Large intestine (tissue), 3 donors: ENCODE data around the gene ZNF573. TPM values are rescaled to one million over a fixed set of nuclear protein-coding genes. Genes with fewer than 3 reads are reported as not detected.
"Not testable (repeated sequence)": the region's sequence is repeated elsewhere in the genome, so short reads cannot be mapped to it uniquely, and the experiment has no call there.

Experiments
- DNase-seq, 2 donors: peaks; one replicate each; pipeline versions ENCODE4 v3.0.0 to v3.0.0-alpha.2; 2013
- H3K27ac ChIP-seq: one replicate; pipeline ENCODE4 v1.5.1; 2013; ENCODE audit warnings: low read length
- H3K27me3 ChIP-seq: 2 replicates; pipeline ENCODE4 v1.6.1; 2013; ENCODE audit warnings: low read length; ENCODE audit not compliant: control insufficient read depth, insufficient read depth
- H3K36me3 ChIP-seq: 2 replicates; pipeline ENCODE4 v1.6.1; 2013; ENCODE audit warnings: low read length; ENCODE audit not compliant: control insufficient read depth, insufficient read depth
- H3K4me1 ChIP-seq: one replicate; pipeline ENCODE4 v1.6.1; 2013; ENCODE audit warnings: low read length; ENCODE audit not compliant: control insufficient read depth, insufficient read depth
- H3K4me3 ChIP-seq: one replicate; pipeline ENCODE4 v1.5.1; 2013; ENCODE audit warnings: low read length
- H3K9me3 ChIP-seq: one replicate; pipeline ENCODE4 v1.6.1; 2013; ENCODE audit warnings: mild to moderate bottlenecking, low read depth, low read length, moderate library complexity; ENCODE audit not compliant: control insufficient read depth
- WGBS: methylation state at CpG from one replicate; pipeline ENCODE4 v1.1.5; 2013; ENCODE audit warnings: low lambda C conversion rate; ENCODE audit not compliant: insufficient coverage; 5-methylcytosine and 5-hydroxymethylcytosine counted together
- polyA plus RNA-seq: library from polyadenylated mRNA; unstranded; fragments of 120-200 nt; gene quantifications from one replicate; pipeline ENCODE4 v1.2.1, GENCODE V29; 2013

ZNF573 gene
- polyA plus RNA-seq, 1 donor = 10.6 TPM

DNA sequence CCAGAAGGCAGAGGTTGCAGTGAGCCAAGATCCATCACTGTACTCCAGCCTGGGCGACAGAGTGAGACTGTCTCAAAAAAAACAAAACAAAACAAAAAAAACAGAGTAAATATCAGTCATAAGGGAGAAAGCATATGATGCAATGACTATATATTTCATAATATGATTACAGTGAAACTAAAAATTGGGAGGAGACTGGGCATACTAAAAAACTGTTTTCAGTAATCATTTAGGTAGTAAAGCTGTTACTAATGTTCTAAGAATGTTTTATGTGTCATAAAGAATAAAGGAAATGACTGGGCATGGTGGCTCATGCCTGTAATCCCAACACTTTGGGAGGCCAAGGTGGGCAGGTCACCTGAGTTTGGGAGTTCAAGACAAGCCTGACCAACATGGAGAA, 15.9 kb downstream of the ZNF573 start:
- H3K4me1 ChIP-seq = no peaks in the 10 kb centered on the region
- DNase-seq = no peak
- WGBS = no CpG with 5 or more reads among the region's 1 CpG
- H3K27me3 ChIP-seq = no peaks in the 10 kb centered on the region
- no peak overlapping the region for H3K4me3 ChIP-seq
- H3K36me3 ChIP-seq = peaks cover 16% of the 10 kb centered on the region
- no peak overlapping the region for H3K27ac ChIP-seq
- no peaks in the 10 kb centered on the region for H3K9me3 ChIP-seq

DNA sequence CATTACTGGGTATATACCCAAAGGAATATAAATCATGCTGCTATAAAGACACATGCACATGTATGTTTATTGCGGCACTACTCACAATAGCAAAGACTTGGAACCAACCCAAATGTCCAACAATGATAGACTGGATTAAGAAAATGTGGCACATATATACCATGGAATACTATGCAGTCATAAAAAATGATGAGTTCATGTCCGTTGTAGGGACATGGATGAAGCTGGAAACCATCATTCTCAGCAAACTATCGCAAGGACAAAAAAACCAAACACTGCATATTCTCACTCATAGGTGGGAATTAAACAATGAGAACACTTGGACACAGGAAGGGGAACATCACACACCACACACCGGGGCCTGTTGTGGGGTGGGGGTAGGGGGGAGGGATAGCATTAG, 21.7 kb downstream of the ZNF573 start:
- not testable (repeated sequence) for H3K9me3 ChIP-seq, H3K27me3 ChIP-seq, DNase-seq, H3K27ac ChIP-seq, H3K36me3 ChIP-seq, H3K4me3 ChIP-seq, H3K4me1 ChIP-seq
- no CpG with 5 or more reads among the region's 4 CpGs for WGBS

DNA sequence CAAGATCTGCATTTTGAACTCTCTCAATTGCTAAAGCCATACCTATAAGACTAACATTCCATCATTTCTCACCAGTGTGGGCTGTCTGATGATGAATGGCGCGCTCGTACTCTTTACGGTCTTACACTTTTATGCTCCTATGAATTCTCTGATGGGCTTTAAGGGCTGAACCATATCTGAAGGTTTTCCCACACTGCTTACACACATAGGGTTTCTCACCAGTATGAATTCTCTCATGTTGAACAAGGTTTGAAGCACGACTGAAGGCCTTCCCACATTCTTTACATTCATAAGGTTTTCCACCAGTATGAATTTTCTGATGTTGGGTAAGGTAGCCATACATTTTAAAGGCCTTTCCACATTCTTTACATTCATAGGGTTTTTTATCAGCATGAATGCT, 41.0 kb downstream of the ZNF573 start:
- Histone ChIP-seq H3K27ac (no peak overlapping the region), H3K36me3 (peaks cover 16% of the 10 kb centered on the region), H3K27me3 (no peaks in the 10 kb centered on the region), H3K9me3 (peaks cover 3% of the 10 kb centered on the region), H3K4me3 (no peak overlapping the region), H3K4me1 (no peaks in the 10 kb centered on the region)
- no peak for DNase-seq
- 76% methylated on average over 4 of the region's 5 CpGs for WGBS

DNA sequence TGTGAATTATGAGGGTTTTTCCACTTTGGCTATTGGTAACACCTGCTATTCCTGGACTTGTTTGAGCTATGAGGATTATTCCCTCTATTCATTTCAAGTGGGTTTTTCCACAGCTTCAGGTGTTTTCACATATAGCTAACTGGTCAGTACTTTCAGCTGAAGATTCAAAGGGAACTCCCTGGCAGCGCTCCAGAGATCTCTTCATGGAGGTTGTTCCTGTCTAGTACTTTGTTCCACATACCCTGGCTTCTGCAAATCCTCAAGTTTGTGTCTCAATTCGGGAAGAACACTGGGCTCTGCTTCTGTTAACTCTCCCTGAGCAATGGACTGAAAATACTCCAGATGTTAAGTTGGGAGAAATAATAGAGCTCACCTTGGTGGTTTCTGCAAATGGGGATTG, 54.2 kb downstream of the ZNF573 start:
- no peaks in the 10 kb centered on the region for H3K36me3 ChIP-seq
- H3K9me3 ChIP-seq = no peaks in the 10 kb centered on the region
- H3K27ac ChIP-seq = no peak overlapping the region
- no peak overlapping the region for H3K4me3 ChIP-seq
- WGBS = no CpG with 5 or more reads among the region's 2 CpGs
- no peaks in the 10 kb centered on the region for H3K27me3 ChIP-seq
- DNase-seq = no peak
- H3K4me1 ChIP-seq = no peaks in the 10 kb centered on the region

DNA sequence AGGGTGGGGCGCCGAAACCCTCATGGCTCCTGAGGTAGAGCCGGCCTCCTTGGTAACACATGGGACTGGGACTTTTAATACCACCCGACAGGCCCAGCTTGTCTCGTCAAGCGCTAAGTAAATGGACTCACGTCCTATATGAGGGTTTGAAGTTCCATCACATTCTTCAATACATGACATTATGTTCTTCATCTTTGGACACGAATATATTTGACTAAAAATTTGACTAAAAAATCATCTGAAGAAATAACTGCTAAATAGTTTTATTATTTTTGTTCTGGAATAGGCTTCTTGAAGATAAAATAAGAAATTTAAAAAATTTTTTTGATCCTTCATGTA, 59.5 kb downstream of the ZNF573 start:
- 63% methylated on average over 1 of the region's 8 CpGs for WGBS
- H3K4me1 ChIP-seq = no peaks in the 10 kb centered on the region
- H3K36me3 ChIP-seq = peaks cover 3% of the 10 kb centered on the region
- peak overlapping the region; percentile 93 for H3K4me3 ChIP-seq
- no peaks in the 10 kb centered on the region for H3K9me3 ChIP-seq
- peak overlapping the region; percentile 94 for H3K27ac ChIP-seq
- no peak for DNase-seq
- no peaks in the 10 kb centered on the region for H3K27me3 ChIP-seq

DNA sequence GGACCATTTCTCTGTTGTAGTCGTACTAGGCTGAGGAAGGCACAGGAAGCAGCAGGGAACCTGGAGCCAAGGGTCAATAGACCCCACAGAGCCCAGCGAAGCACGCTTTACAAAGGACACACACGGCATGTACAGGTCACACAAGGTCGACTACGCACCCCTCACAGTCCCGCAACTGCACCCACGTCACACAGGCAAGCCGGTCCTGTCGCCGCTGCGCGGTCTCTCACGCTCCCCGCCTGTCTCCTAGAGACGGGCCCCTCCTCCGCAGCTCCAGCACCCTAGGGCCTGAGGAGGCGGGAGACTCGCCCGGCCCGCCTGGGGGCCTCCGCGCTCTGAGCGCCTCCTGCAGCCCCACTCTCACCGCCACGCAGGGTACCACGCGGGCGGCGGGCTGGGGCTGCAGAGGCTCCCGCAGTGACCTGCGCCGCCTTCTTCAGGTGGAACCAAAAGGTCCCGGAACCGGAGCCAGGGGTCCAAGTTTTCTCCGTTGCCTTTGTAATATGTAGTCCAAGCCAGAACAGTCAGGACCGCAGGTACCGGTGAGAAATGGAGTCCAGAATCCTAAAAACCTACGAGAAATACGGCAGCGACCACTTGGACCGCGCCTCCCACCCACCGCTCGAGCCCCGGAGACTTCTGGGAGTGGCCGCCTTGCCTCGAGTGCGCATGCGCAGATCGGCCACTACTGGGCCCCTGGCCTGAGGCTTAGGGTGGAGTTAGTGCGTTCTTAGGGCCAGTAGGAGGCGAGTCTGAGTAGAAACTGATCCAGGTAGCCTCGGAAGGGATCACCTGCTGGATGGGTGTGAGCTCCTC, 60.1 kb downstream of the ZNF573 start, which contains the start of gene ZNF607:
Gene ZNF607 (minus strand): TSS at position 651 of the 816 bp plus-strand sequence. CDS start 8,143 bp downstream, outside the sequence.
- H3K27ac ChIP-seq = peak within 1 kb of the TSS; percentile 94
- peak within 1 kb of the TSS; percentile 93 for H3K4me3 ChIP-seq
- H3K27me3 ChIP-seq = no peaks in the 10 kb centered on the region
- no peaks in the 10 kb centered on the region for H3K4me1 ChIP-seq
- no peaks in the 10 kb centered on the region for H3K9me3 ChIP-seq
- peaks cover 5% of the 10 kb centered on the region for H3K36me3 ChIP-seq
- peak; percentile 96 to 97 for DNase-seq
- WGBS = no CpG with 5 or more reads among the region's 54 CpGs

DNA sequence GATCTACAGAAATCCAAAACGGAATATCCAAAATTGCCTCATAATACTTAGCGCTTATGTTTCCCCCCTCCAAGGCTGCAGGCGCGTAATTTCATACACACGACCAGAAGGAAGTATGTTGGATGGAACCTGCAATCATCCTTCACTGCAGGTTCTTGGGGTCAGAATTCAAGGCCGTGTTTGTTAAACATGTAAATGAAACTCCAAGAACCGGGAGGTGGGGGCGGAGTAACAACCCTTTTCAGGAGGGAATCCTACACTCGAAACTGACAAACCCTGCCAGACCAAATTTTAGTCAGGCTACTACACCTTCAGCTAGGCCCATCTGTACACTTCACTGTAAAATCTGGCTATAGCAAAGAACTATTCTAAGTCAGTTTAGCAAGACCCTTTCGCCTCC, 61.1 kb downstream of the ZNF573 start:
- WGBS = 0% methylated on average over 2 of the region's 10 CpGs
- no peaks in the 10 kb centered on the region for H3K4me1 ChIP-seq
- H3K27ac ChIP-seq = peak overlapping the region; percentile 94
- no peaks in the 10 kb centered on the region for H3K9me3 ChIP-seq
- H3K4me3 ChIP-seq = peak overlapping the region; percentile 93
- H3K27me3 ChIP-seq = no peaks in the 10 kb centered on the region
- DNase-seq = peak in 1 of 2 donors; percentile 58
- H3K36me3 ChIP-seq = peaks cover 5% of the 10 kb centered on the region

DNA sequence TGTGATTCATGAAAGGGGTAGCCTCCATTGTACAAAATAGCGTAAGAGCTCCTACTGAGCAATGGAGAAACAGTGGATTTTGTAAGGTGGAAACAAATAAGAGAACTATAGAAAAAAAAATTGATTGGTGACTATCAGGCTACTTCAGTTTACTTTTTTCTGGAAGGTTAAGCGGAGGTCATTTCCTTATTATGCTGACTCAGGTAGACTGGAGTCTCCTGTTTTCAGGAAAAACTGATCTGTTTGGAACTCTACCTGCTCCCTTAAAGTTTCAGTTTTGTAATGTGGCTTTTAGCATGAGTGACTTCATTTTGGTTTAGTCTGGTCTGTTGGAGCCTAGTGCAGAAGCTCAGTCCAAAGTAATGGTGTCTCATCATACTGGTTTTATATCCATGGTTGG, 63.2 kb downstream of the ZNF573 start:
- Histone ChIP-seq H3K4me1 (no peaks in the 10 kb centered on the region), H3K36me3 (peaks cover 5% of the 10 kb centered on the region), H3K9me3 (no peaks in the 10 kb centered on the region), H3K27me3 (no peaks in the 10 kb centered on the region), H3K27ac (no peak overlapping the region), H3K4me3 (no peak overlapping the region)
- DNase-seq = no peak
- no CpG with 5 or more reads among the region's 2 CpGs for WGBS

DNA sequence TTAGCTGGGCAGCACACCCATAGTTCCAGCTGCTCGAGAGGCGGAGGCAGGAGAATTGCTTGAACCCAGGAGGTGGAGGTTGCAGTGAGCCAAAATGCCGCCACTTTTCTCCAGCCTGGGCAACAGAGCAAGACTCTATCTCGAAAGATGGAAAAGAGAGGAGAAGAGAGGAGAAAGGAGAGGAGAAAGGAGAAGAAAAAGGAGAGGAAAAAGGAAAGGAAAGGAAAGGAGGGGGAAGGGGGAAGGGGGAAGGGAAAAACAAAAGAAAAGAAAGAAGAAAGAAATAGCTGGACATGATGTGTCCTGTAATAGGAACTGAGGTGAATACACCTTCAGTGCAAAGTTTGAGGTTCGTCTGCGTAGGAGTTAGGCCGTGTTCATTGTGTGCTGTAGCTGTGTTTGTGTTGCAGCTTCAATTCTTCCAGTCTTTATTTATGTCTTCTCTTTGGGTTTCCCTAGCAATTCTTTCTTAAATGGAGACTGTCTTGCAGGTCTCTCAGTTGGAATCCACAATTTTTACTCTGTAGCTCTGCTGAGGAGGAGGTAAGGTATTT, 73.3 kb downstream of the ZNF573 start:
- no peak overlapping the region for H3K4me3 ChIP-seq
- no peaks in the 10 kb centered on the region for H3K27me3 ChIP-seq
- H3K4me1 ChIP-seq = no peaks in the 10 kb centered on the region
- H3K27ac ChIP-seq = no peak overlapping the region
- H3K9me3 ChIP-seq = no peaks in the 10 kb centered on the region
- H3K36me3 ChIP-seq = peaks cover 20% of the 10 kb centered on the region
- WGBS = 100% methylated on average over 2 of the region's 7 CpGs
- DNase-seq = no peak

DNA sequence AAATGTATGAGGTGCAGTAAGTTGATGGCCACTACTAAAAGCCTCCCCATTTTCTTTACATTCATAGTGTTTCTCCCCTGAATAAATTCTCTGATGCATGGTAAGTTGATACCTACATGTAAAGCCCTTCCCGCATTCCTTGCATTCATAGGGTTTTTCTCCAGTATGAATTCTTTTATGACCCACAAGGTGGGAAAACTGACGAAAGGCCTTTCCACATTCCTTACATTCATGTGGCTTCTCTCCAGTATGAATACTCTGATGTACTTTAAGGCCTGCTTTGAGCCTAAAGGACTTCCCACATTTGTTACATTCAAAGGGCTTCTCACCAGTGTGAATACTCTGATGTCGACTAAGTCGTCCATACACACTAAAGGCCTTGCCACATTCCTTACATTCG, 80.3 kb downstream of the ZNF573 start:
- no peaks in the 10 kb centered on the region for H3K4me1 ChIP-seq
- no peaks in the 10 kb centered on the region for H3K27me3 ChIP-seq
- WGBS = no CpG with 5 or more reads among the region's 5 CpGs
- no peak for DNase-seq
- no peak overlapping the region for H3K27ac ChIP-seq
- H3K4me3 ChIP-seq = no peak overlapping the region
- peaks cover 15% of the 10 kb centered on the region for H3K36me3 ChIP-seq
- H3K9me3 ChIP-seq = peaks cover 4% of the 10 kb centered on the region

DNA sequence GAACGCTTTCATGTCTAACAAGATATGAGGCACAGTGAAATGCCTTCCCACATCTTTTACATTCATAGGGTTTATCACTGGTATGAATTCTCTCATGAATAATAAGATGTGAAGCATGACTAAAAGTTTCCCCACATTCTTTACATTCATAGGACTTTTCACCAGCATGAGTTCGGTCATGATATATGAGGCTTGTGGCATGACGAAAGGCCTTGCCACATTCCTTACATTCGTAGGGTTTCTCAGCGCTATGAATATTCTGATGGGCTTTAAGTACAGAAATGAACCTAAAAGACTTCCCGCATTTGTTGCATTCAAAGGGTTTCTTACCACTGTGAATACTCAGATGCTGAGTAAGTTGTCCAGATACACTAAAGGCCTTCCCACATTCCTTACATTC, 81.2 kb downstream of the ZNF573 start:
- Histone ChIP-seq H3K9me3 (peaks cover 4% of the 10 kb centered on the region), H3K36me3 (peaks cover 15% of the 10 kb centered on the region), H3K4me3 (no peak overlapping the region), H3K27ac (no peak overlapping the region), H3K27me3 (no peaks in the 10 kb centered on the region), H3K4me1 (no peaks in the 10 kb centered on the region)
- no peak for DNase-seq
- no CpG with 5 or more reads among the region's 6 CpGs for WGBS
